GM23248 (cell line): ENCODE measurements around the gene C14orf132.

Source experiments
- EZH2 ChIP-seq: fragments of 200-600 bp; sonication (generic); IDR thresholded peaks from 2 replicates; pipeline ENCODE4 v1.6.1; 2018; ENCODE audit warnings: antibody characterized with exemption, mild to moderate bottlenecking; ENCODE audit not compliant: insufficient read depth, poor library complexity, severe bottlenecking
- EZH2phosphoT487 ChIP-seq: fragments of 200-600 bp; sonication (generic); IDR thresholded peaks from 2 replicates; pipeline ENCODE4 v1.6.1; 2018; ENCODE audit warnings: antibody characterized with exemption, moderate library complexity, mild to moderate bottlenecking, low read depth; ENCODE audit not compliant: insufficient read depth

GRCh38 chr14:96069421-96069820 is 30.3 kb downstream of the C14orf132 start:
- TF ChIP-seq EZH2phosphoT487 (no peak), EZH2 (no peak)
